Glutamatergic neuron (in vitro differentiated cells): ENCODE results near the gene MSX1. TPM values are rescaled to one million over a fixed set of nuclear protein-coding genes. Genes with fewer than 3 reads are reported as not detected.

ENCODE experiments used
- DNase-seq: peaks from one replicate; pipeline ENCODE4 v3.0.0; 2022
- H3K27ac Mint-ChIP-seq: one replicate; pipeline ENCODE4 v1.8.0; 2020; ENCODE audit warnings: mild to moderate bottlenecking, mixed read lengths, inconsistent platforms; ENCODE audit not compliant: unreplicated experiment
- H3K27me3 Mint-ChIP-seq: one replicate; pipeline ENCODE4 v1.8.0; 2020; ENCODE audit warnings: mild to moderate bottlenecking, moderate library complexity, mixed read lengths, inconsistent platforms; ENCODE audit not compliant: unreplicated experiment
- H3K36me3 Mint-ChIP-seq: one replicate; pipeline ENCODE4 v1.8.0; 2020; ENCODE audit warnings: mild to moderate bottlenecking, mixed read lengths, inconsistent platforms; ENCODE audit not compliant: unreplicated experiment
- H3K4me1 Mint-ChIP-seq: one replicate; pipeline ENCODE4 v1.8.0; 2020; ENCODE audit warnings: mild to moderate bottlenecking, low read depth, mixed read lengths, inconsistent platforms; ENCODE audit not compliant: unreplicated experiment
- H3K4me3 Mint-ChIP-seq: one replicate; pipeline ENCODE4 v1.8.0; 2020; ENCODE audit warnings: mild to moderate bottlenecking, mixed read lengths, inconsistent platforms; ENCODE audit not compliant: unreplicated experiment
- H3K9me3 Mint-ChIP-seq: one replicate; pipeline ENCODE4 v1.8.0; 2020; ENCODE audit warnings: mild to moderate bottlenecking, moderate library complexity, mixed read lengths, inconsistent platforms; ENCODE audit not compliant: unreplicated experiment
- CTCF ChIP-seq: fragments of 200-600 bp; sonication (generic); IDR thresholded peaks from one replicate; pipeline ENCODE4 v1.5.0; 2021; ENCODE audit not compliant: partially characterized antibody, unreplicated experiment
- total RNA-seq: library from RNA; stranded (reverse); fragmentation: NEBNext Ultra II Directional; extraction: Animal tissue kit (Norgen Biotek cat#: 25700); gene quantifications from one replicate; pipeline ENCODE4 v1.2.1, GENCODE V29; 2021; ENCODE audit not compliant: unreplicated experiment

MSX1 gene
- total RNA-seq, 1 donor from 2014 or later = 0.22 TPM

- DNase-seq = peak; percentile 9
- peak overlapping the region; percentile 16 for H3K4me3 Mint-ChIP-seq
- no peak for TF ChIP-seq CTCF
- H3K9me3 Mint-ChIP-seq = peaks cover 7% of the 10 kb centered on the region
- H3K4me1 Mint-ChIP-seq = peaks cover 27% of the 10 kb centered on the region
- no peaks in the 10 kb centered on the region for H3K36me3 Mint-ChIP-seq
- H3K27ac Mint-ChIP-seq = peak overlapping the region; percentile 20
- H3K27me3 Mint-ChIP-seq = peaks cover 51% of the 10 kb centered on the region
Observed at GRCh38 chr4:4857001-4857808, 2.3 kb upstream of the MSX1 start.

- no peak for TF ChIP-seq CTCF
- Mint-ChIP-seq H3K36me3 (no peaks in the 10 kb centered on the region), H3K4me3 (no peak overlapping the region), H3K27me3 (peaks cover 50% of the 10 kb centered on the region), H3K27ac (no peak overlapping the region), H3K9me3 (peaks cover 5% of the 10 kb centered on the region), H3K4me1 (peaks cover 26% of the 10 kb centered on the region)
- DNase-seq = peak; percentile 35
Observed at GRCh38 chr4:4857809-4858508, 1.5 kb upstream of the MSX1 start.

- peaks cover 24% of the 10 kb centered on the region for H3K4me1 Mint-ChIP-seq
- peaks cover 6% of the 10 kb centered on the region for H3K9me3 Mint-ChIP-seq
- no peaks in the 10 kb centered on the region for H3K36me3 Mint-ChIP-seq
- TF ChIP-seq CTCF = no peak
- peaks cover 49% of the 10 kb centered on the region for H3K27me3 Mint-ChIP-seq
- H3K4me3 Mint-ChIP-seq = peak overlapping the region; percentile 78
- H3K27ac Mint-ChIP-seq = no peak overlapping the region
- DNase-seq = peak; percentile 9
Observed at GRCh38 chr4:4858527-4859324, 739 bp upstream of the MSX1 start.

- peaks cover 24% of the 10 kb centered on the region for H3K4me1 Mint-ChIP-seq
Observed at GRCh38 chr4:4859799-4860599, 534 bp downstream of the MSX1 start.

More at GRCh38 chr4:4859799-4860599, 534 bp downstream of the MSX1 start:
- Mint-ChIP-seq H3K27ac (no peak overlapping the region), H3K9me3 (peaks cover 14% of the 10 kb centered on the region), H3K4me3 (peak overlapping the region; percentile 89), H3K27me3 (peaks cover 50% of the 10 kb centered on the region), H3K36me3 (no peaks in the 10 kb centered on the region)
- DNase-seq = peak; percentile 30
- no peak for TF ChIP-seq CTCF
